Measurements from ENCODE around the gene UBAP2.

The UBAP2 gene

GRCh38 chr9:33932078-33932807 is 116.4 kb downstream of the UBAP2 start:
- Histone ChIP-seq H3K9me3 (ENCODE audit: insufficient read depth, low read depth, low read length) (no peaks in the 10 kb centered on the region), H3K9ac (ENCODE audit: low read depth, low read length) (no peak overlapping the region), H3K27ac (ENCODE audit: low read depth, low read length) (no peak overlapping the region), H3K4me3 (ENCODE audit: low read length) (no peak overlapping the region), H3K27me3 (ENCODE audit: insufficient read depth, low read length) (no peaks in the 10 kb centered on the region), H3K4me1 (ENCODE audit: insufficient read depth, low read length) (peaks cover 16% of the 10 kb centered on the region; the same call in 1 of the 2 replicates), H3K36me3 (ENCODE audit: insufficient read depth, low read length) (peaks cover 93% of the 10 kb centered on the region)
- WGBS: 93% methylated on average over 20 of the region's 20 CpGs

- 93% methylated on average over 3 of the region's 3 CpGs for WGBS
- Histone ChIP-seq H3K4me3 (ENCODE audit: low read length) (no peak overlapping the region), H3K9me3 (ENCODE audit: insufficient read depth, low read depth, low read length) (no peaks in the 10 kb centered on the region), H3K27me3 (ENCODE audit: insufficient read depth, low read length) (no peaks in the 10 kb centered on the region), H3K27ac (ENCODE audit: low read depth, low read length) (no peak overlapping the region), H3K4me1 (ENCODE audit: insufficient read depth, low read length) (peaks cover 16% of the 10 kb centered on the region; the same call in 1 of the 2 replicates), H3K9ac (ENCODE audit: low read depth, low read length) (no peak overlapping the region), H3K36me3 (ENCODE audit: insufficient read depth, low read length) (peaks cover 93% of the 10 kb centered on the region)
These were observed 117.4 kb downstream of the UBAP2 start for GRCh38 chr9:33931326-33931725.

DNA sequence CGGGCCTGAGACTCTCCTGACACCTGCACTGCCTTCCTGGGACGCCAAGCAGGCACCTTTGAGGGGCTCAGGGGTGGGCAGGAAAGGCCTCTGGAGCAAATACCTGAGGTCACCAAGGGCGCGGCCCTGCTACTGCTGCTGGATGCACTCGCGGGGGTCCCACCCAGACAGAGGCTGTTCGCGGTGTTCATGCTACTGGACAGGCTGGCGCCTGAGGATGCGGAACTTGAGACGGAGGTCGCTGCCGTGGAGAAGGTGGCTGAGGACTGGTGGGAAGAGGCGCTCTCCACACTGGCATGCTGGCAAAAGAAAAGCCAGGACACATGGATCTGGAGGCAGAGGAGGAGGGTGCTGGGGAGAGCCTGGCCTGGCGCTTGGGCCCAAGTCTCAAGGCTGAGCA is 121.0 kb downstream of the UBAP2 start:
- H3K27me3 ChIP-seq (ENCODE audit: insufficient read depth, low read length): no peaks in the 10 kb centered on the region
- no peak overlapping the region for H3K9ac ChIP-seq (ENCODE audit: low read depth, low read length)
- no peak overlapping the region for H3K27ac ChIP-seq (ENCODE audit: low read depth, low read length)
- WGBS: 96% methylated on average over 15 of the region's 15 CpGs
- no peaks in the 10 kb centered on the region for H3K4me1 ChIP-seq (ENCODE audit: insufficient read depth, low read length)
- peaks cover 92% of the 10 kb centered on the region for H3K36me3 ChIP-seq (ENCODE audit: insufficient read depth, low read length)
- H3K9me3 ChIP-seq (ENCODE audit: insufficient read depth, low read depth, low read length): no peaks in the 10 kb centered on the region
- no peak overlapping the region for H3K4me3 ChIP-seq (ENCODE audit: low read length)

- no peaks in the 10 kb centered on the region for H3K4me1 ChIP-seq (ENCODE audit: insufficient read depth, low read length)
- 94% methylated on average over 17 of the region's 17 CpGs for WGBS
- peaks cover 92% of the 10 kb centered on the region for H3K36me3 ChIP-seq (ENCODE audit: insufficient read depth, low read length)
- H3K27me3 ChIP-seq (ENCODE audit: insufficient read depth, low read length): no peaks in the 10 kb centered on the region
- H3K27ac ChIP-seq (ENCODE audit: low read depth, low read length): no peak overlapping the region
- no peak overlapping the region for H3K4me3 ChIP-seq (ENCODE audit: low read length)
- no peak overlapping the region for H3K9ac ChIP-seq (ENCODE audit: low read depth, low read length)
- no peaks in the 10 kb centered on the region for H3K9me3 ChIP-seq (ENCODE audit: insufficient read depth, low read depth, low read length)
These were observed 121.8 kb downstream of the UBAP2 start for GRCh38 chr9:33926746-33927485.

DNA sequence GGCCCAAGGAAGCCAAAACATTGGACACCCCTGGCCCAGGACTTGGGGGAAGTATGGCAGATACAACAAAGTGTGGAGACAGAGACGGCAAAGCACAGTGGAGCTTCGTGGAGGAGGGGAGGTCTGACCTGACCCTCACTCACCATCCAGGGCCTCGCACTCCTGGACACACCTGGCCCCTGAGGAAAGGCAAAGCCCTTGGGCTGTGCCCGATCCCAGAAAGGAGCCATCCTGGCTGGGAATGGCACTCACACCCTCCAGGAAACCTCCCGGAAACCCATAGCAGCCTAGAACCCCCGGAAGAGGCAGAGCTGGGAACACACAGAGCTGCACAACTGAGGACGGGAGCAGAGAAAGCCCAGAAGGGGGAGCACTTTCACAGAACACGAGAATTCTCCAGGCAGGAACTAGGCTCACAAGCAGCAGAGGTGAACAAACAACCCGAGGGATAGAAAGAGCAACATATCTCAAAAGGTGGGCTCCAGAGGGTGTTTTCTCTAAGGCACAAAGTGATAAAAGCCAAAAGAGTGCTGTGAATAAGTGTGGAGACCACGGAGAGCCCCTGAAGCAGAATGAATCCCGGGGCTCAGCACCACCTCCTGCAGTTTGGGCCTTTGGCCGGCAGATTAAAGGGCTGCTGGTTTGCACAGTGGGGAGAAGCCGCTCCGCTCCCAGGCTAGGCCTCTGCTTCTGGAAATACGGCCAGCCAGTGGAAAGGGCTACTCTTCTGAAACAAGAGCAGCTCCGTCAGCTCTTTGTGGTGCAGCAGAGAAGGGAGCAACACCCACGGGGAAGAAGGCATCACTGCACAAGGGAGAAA is 123.5 kb downstream of the UBAP2 start:
- Histone ChIP-seq H3K27ac (ENCODE audit: low read depth, low read length) (peak overlapping the region; percentile 47; the same call in 1 of the 2 replicates), H3K36me3 (ENCODE audit: insufficient read depth, low read length) (peaks cover 96% of the 10 kb centered on the region)
- 75% methylated on average over 17 of the region's 17 CpGs for WGBS

GRCh38 chr9:33923998-33924701 is 124.5 kb downstream of the UBAP2 start:
- no peak overlapping the region for H3K4me3 ChIP-seq (ENCODE audit: low read length)
- no peak overlapping the region for H3K27ac ChIP-seq (ENCODE audit: low read depth, low read length)
- H3K9me3 ChIP-seq (ENCODE audit: insufficient read depth, low read depth, low read length): no peaks in the 10 kb centered on the region
- WGBS: 92% methylated on average over 14 of the region's 14 CpGs
- peaks cover 99% of the 10 kb centered on the region for H3K36me3 ChIP-seq (ENCODE audit: insufficient read depth, low read length)
- no peak overlapping the region for H3K9ac ChIP-seq (ENCODE audit: low read depth, low read length)
- peaks cover 7% of the 10 kb centered on the region; the same call in 1 of the 2 replicates for H3K4me1 ChIP-seq (ENCODE audit: insufficient read depth, low read length)
- no peaks in the 10 kb centered on the region for H3K27me3 ChIP-seq (ENCODE audit: insufficient read depth, low read length)

More for the DNA sequence above, 123.5 kb downstream of the UBAP2 start:
- H3K9me3 ChIP-seq (ENCODE audit: insufficient read depth, low read depth, low read length): no peaks in the 10 kb centered on the region
- no peak overlapping the region for H3K4me3 ChIP-seq (ENCODE audit: low read length)
- H3K9ac ChIP-seq (ENCODE audit: low read depth, low read length): no peak overlapping the region
- H3K27me3 ChIP-seq (ENCODE audit: insufficient read depth, low read length): no peaks in the 10 kb centered on the region
- H3K4me1 ChIP-seq (ENCODE audit: insufficient read depth, low read length): peaks cover 4% of the 10 kb centered on the region; the same call in 1 of the 2 replicates

DNA sequence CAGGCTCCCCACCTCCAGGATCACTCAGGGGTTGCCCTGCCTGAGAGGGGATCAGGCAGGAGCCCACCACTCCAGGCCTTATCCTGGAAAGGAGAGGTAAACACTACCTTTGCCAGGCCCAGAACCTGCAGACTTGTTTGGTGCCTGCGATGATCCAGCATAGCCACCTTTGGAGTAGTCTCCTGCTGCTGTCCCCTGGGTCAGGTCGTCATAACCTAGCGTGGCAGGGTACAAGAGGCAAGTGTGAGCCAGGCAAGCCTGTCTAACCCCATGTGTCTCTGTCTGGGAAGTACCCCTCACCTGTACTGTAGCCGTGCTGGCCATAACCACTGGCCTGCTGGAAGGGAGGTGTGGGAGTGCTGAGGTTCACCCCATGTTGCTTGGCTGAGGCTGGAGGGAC is 125.6 kb downstream of the UBAP2 start:
- peaks cover 99% of the 10 kb centered on the region for H3K36me3 ChIP-seq (ENCODE audit: insufficient read depth, low read length)
- H3K4me1 ChIP-seq (ENCODE audit: insufficient read depth, low read length): peaks cover 7% of the 10 kb centered on the region; the same call in 1 of the 2 replicates
- WGBS: 93% methylated on average over 4 of the region's 4 CpGs

GRCh38 chr9:33921967-33922895 is 126.5 kb downstream of the UBAP2 start:
- Histone ChIP-seq H3K27me3 (ENCODE audit: insufficient read depth, low read length) (no peaks in the 10 kb centered on the region), H3K9me3 (ENCODE audit: insufficient read depth, low read depth, low read length) (no peaks in the 10 kb centered on the region), H3K27ac (ENCODE audit: low read depth, low read length) (no peak overlapping the region), H3K9ac (ENCODE audit: low read depth, low read length) (no peak overlapping the region), H3K4me3 (ENCODE audit: low read length) (no peak overlapping the region), H3K36me3 (ENCODE audit: insufficient read depth, low read length) (peaks cover 99% of the 10 kb centered on the region), H3K4me1 (ENCODE audit: insufficient read depth, low read length) (peaks cover 7% of the 10 kb centered on the region; the same call in 1 of the 2 replicates)
- 93% methylated on average over 14 of the region's 14 CpGs for WGBS

More for the DNA sequence above, 125.6 kb downstream of the UBAP2 start:
- Histone ChIP-seq H3K4me3 (ENCODE audit: low read length) (no peak overlapping the region), H3K27ac (ENCODE audit: low read depth, low read length) (no peak overlapping the region), H3K9ac (ENCODE audit: low read depth, low read length) (no peak overlapping the region), H3K9me3 (ENCODE audit: insufficient read depth, low read depth, low read length) (no peaks in the 10 kb centered on the region), H3K27me3 (ENCODE audit: insufficient read depth, low read length) (no peaks in the 10 kb centered on the region)

- Histone ChIP-seq H3K4me1 (ENCODE audit: insufficient read depth, low read length) (peaks cover 7% of the 10 kb centered on the region; the same call in 1 of the 2 replicates), H3K36me3 (ENCODE audit: insufficient read depth, low read length) (peaks cover 94% of the 10 kb centered on the region), H3K27ac (ENCODE audit: low read depth, low read length) (no peak overlapping the region), H3K4me3 (ENCODE audit: low read length) (no peak overlapping the region), H3K9me3 (ENCODE audit: insufficient read depth, low read depth, low read length) (no peaks in the 10 kb centered on the region), H3K9ac (ENCODE audit: low read depth, low read length) (no peak overlapping the region), H3K27me3 (ENCODE audit: insufficient read depth, low read length) (no peaks in the 10 kb centered on the region)
- WGBS: 96% methylated on average over 6 of the region's 6 CpGs
These were observed 129.3 kb downstream of the UBAP2 start for GRCh38 chr9:33919276-33919897.

Measured in HUES64 (cell line).